SK-N-SH treated with all-trans-retinoic acid at 6 μM for 48 hours (cell line): ENCODE measurements around the gene FOXRED1.

Source experiments
- ATAC-seq: fragments of 200-7000 bp; cut with Tn5 transposase; 3 replicates; pipeline ENCODE4 v1.9.1; 2020; ENCODE audit warnings: mild to moderate bottlenecking, moderate library complexity
- BACH2 ChIP-seq: fragments of 250-450 bp; sonication (Bioruptor Pico); IDR thresholded peaks from 2 replicates; pipeline ENCODE4 v1.9.0; 2021; ENCODE audit warnings: mild to moderate bottlenecking, borderline replicate concordance
- CSDC2 ChIP-seq: fragments of 250-450 bp; sonication (Bioruptor Pico); IDR thresholded peaks from 2 replicates; pipeline ENCODE4 v1.5.0; 2020; ENCODE audit warnings: mild to moderate bottlenecking, moderate library complexity
- GLIS3 ChIP-seq: fragments of 250-450 bp; sonication (Bioruptor Pico); IDR thresholded peaks from 2 replicates; pipeline ENCODE4 v1.5.0; 2020; ENCODE audit warnings: mild to moderate bottlenecking, moderate library complexity
- ISL1 ChIP-seq: fragments of 250-450 bp; sonication (Bioruptor Pico); IDR thresholded peaks from 2 replicates; pipeline ENCODE4 v2.1.2; 2022; ENCODE audit warnings: mild to moderate bottlenecking, moderate library complexity
- OSR1 ChIP-seq: fragments of 250-450 bp; sonication (Bioruptor Pico); IDR thresholded peaks from 2 replicates; pipeline ENCODE4 v1.8.0; 2022; ENCODE audit warnings: moderate library complexity, mild to moderate bottlenecking, inconsistent platforms
- PPARA ChIP-seq: fragments of 250-450 bp; sonication (Bioruptor Pico); IDR thresholded peaks from 2 replicates; pipeline ENCODE4 v1.5.0; 2020; ENCODE audit warnings: mild to moderate bottlenecking, borderline replicate concordance
- RARB ChIP-seq: fragments of 250-450 bp; sonication (Bioruptor Pico); IDR thresholded peaks from 2 replicates; pipeline ENCODE4 v1.8.0; 2021; ENCODE audit warnings: mild to moderate bottlenecking, moderate library complexity
- TOX ChIP-seq: fragments of 250-450 bp; sonication (Bioruptor Pico); IDR thresholded peaks from 2 replicates; pipeline ENCODE4 v1.8.0; 2021; ENCODE audit warnings: mild to moderate bottlenecking, moderate library complexity, borderline replicate concordance
- ZC3H10 ChIP-seq: fragments of 250-450 bp; sonication (Bioruptor Pico); IDR thresholded peaks from 2 replicates; pipeline ENCODE4 v1.5.1; 2021; ENCODE audit warnings: mild to moderate bottlenecking, moderate library complexity
- ZFP3 ChIP-seq: fragments of 250-450 bp; sonication (Bioruptor Pico); IDR thresholded peaks from 2 replicates; pipeline ENCODE4 v1.5.0; 2020; ENCODE audit warnings: mild to moderate bottlenecking, moderate library complexity
- ZFP30 ChIP-seq: fragments of 450-650 bp; formaldehyde crosslinking; IDR thresholded peaks from 2 replicates; pipeline ENCODE4 v1.5.0; 2022; ENCODE audit warnings: mild to moderate bottlenecking, moderate library complexity
- ZNF70 ChIP-seq: fragments of 450-650 bp; formaldehyde crosslinking; IDR thresholded peaks from 2 replicates; pipeline ENCODE4 v1.5.0; 2020; ENCODE audit warnings: mild to moderate bottlenecking, moderate library complexity
- ZNF8 ChIP-seq: fragments of 450-650 bp; formaldehyde crosslinking; IDR thresholded peaks from 2 replicates; pipeline ENCODE4 v1.5.0; 2020; ENCODE audit warnings: mild to moderate bottlenecking, moderate library complexity
- TF ChIP-seq, protein P1 (sequence below): fragments of 250-450 bp; sonication (Bioruptor Pico); IDR thresholded peaks from 2 replicates; pipeline ENCODE4 v1.8.0; 2021; ENCODE audit warnings: low read depth, mild to moderate bottlenecking, moderate library complexity, borderline replicate concordance
- TF ChIP-seq, protein P2 (sequence below): fragments of 250-450 bp; sonication (Bioruptor Pico); IDR thresholded peaks from 2 replicates; pipeline ENCODE4 v1.5.0; 2020; ENCODE audit warnings: mild to moderate bottlenecking, moderate library complexity
- TF ChIP-seq, protein P3 (sequence below): fragments of 250-450 bp; sonication (Bioruptor Pico); IDR thresholded peaks from 2 replicates; pipeline ENCODE4 v1.5.1; 2021; ENCODE audit warnings: mild to moderate bottlenecking, moderate library complexity
- TF ChIP-seq, protein P4 (sequence below): fragments of 250-450 bp; sonication (Bioruptor Pico); IDR thresholded peaks from 2 replicates; pipeline ENCODE4 v1.8.0; 2020; ENCODE audit warnings: mild to moderate bottlenecking, moderate library complexity, borderline replicate concordance

Gene FOXRED1

DNA sequence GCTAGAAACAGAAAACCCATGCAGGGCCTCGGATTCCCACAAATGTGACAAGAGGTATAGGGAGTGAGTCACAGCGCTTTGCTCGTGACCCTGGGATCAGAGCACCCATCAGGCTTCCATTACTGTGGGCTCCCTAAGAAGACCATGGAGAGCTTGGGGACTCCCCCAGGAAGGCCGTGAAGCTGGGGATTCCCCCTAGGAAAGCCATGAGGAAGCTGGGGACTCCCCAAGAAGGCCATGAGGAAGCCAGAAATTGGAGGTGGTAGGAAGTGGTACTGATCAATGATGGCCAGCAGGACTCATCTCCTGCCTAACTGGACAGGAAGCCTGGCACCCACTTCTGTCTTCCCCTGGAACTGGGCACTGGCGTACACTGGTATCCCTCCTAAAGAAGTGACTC, 24.8 kb downstream of the FOXRED1 start:
- ATAC-seq, result no peak
- TF ChIP-seq OSR1 (CRISPR knock-in tag) (no peak), PPARA (no peak), ZC3H10 (no peak), ZFP3 (CRISPR knock-in tag) (no peak)
- TF ChIP-seq, protein P1, sequence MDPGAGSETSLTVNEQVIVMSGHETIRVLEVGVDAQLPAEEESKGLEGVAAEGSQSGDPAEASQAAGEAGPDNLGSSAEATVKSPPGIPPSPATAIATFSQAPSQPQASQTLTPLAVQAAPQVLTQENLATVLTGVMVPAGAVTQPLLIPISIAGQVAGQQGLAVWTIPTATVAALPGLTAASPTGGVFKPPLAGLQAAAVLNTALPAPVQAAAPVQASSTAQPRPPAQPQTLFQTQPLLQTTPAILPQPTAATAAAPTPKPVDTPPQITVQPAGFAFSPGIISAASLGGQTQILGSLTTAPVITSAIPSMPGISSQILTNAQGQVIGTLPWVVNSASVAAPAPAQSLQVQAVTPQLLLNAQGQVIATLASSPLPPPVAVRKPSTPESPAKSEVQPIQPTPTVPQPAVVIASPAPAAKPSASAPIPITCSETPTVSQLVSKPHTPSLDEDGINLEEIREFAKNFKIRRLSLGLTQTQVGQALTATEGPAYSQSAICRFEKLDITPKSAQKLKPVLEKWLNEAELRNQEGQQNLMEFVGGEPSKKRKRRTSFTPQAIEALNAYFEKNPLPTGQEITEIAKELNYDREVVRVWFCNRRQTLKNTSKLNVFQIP, result no peak
- TF ChIP-seq, all 23 proteins: peak for 0

DNA sequence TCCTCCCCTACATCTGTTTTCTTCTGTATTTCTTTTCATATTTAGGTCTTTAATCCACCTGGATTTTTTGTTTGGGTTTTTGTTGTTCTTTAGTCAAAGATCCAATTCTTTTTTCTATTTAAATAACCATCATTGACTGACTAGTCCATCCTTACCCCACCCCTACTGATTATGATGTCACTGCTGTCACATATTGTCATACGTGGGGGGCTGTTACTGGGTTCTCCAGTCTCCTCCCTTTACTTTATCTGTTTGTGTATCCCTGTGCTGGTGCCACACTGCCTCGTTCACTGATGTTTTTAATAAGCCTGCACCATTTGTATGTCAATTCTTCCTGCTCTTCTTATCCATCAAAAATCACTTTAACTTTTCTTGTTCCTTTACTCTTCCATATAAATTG, 28.1 kb downstream of the FOXRED1 start:
- no peak for ATAC-seq

DNA sequence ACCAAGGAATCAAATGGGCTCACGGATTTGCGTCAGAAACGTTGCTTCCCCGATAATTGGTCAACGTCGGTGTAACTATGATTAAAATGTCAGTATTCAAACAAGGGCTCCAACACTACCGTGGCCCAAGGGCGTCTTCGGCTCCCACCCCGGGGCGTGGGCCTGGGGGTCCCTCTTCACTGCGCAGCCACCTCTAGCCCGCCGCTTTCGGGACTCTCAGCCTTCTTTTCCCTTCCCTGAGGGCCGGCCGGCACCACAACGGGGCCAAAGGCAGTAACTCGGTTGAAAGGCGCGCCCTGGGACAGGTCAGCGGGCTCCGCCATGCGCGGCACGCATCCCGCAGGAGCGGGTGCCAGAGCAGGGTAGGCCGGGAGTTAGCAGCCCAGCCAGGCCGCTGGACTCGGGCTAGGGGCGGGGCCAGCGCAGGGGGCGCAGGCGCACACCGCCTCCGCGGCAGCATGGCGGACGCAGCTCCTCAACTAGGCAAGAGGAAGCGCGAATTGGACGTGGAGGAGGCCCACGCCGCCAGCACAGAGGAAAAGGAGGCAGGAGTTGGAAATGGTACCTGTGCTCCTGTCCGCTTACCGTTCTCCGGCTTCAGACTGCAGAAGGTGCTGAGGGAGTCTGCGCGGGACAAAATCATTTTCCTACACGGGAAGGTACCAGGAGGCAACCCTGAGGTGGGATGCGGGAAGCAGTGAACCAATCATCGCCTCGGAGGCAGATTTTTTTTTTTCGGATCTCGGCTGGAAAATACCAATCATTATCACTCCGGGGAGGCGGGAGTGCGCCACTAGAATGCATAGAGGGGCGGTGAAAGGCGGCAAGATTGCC, 34.9 kb downstream of the FOXRED1 start, which contains the start of gene DCPS:
DCPS (plus strand) TSS at position 438 of the 834 bp plus-strand sequence; CDS start at position 459, 21 bp downstream.
- ATAC-seq, result peak; percentile 97
- TF ChIP-seq, protein P2, sequence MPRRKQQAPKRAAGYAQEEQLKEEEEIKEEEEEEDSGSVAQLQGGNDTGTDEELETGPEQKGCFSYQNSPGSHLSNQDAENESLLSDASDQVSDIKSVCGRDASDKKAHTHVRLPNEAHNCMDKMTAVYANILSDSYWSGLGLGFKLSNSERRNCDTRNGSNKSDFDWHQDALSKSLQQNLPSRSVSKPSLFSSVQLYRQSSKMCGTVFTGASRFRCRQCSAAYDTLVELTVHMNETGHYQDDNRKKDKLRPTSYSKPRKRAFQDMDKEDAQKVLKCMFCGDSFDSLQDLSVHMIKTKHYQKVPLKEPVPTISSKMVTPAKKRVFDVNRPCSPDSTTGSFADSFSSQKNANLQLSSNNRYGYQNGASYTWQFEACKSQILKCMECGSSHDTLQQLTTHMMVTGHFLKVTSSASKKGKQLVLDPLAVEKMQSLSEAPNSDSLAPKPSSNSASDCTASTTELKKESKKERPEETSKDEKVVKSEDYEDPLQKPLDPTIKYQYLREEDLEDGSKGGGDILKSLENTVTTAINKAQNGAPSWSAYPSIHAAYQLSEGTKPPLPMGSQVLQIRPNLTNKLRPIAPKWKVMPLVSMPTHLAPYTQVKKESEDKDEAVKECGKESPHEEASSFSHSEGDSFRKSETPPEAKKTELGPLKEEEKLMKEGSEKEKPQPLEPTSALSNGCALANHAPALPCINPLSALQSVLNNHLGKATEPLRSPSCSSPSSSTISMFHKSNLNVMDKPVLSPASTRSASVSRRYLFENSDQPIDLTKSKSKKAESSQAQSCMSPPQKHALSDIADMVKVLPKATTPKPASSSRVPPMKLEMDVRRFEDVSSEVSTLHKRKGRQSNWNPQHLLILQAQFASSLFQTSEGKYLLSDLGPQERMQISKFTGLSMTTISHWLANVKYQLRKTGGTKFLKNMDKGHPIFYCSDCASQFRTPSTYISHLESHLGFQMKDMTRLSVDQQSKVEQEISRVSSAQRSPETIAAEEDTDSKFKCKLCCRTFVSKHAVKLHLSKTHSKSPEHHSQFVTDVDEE (CRISPR knock-in tag), result peak; percentile 22; the same call in 1 of the 2 replicates
- TF ChIP-seq GLIS3 (CRISPR knock-in tag) (peak; percentile 79; the same call in 1 of the 2 replicates), BACH2 (no peak), ZFP3 (CRISPR knock-in tag) (0 out of 2 replicates have a peak, but pooled peaks have one; percentile 31)

More for the DNA sequence above, 28.1 kb downstream of the FOXRED1 start:
- TF ChIP-seq RARB (no peak), ZFP3 (CRISPR knock-in tag) (no peak), OSR1 (CRISPR knock-in tag) (no peak), ZNF8 (no peak), ISL1 (no peak), CSDC2 (no peak)
- TF ChIP-seq, protein P2 (CRISPR knock-in tag), result no peak
- TF ChIP-seq, protein P3, sequence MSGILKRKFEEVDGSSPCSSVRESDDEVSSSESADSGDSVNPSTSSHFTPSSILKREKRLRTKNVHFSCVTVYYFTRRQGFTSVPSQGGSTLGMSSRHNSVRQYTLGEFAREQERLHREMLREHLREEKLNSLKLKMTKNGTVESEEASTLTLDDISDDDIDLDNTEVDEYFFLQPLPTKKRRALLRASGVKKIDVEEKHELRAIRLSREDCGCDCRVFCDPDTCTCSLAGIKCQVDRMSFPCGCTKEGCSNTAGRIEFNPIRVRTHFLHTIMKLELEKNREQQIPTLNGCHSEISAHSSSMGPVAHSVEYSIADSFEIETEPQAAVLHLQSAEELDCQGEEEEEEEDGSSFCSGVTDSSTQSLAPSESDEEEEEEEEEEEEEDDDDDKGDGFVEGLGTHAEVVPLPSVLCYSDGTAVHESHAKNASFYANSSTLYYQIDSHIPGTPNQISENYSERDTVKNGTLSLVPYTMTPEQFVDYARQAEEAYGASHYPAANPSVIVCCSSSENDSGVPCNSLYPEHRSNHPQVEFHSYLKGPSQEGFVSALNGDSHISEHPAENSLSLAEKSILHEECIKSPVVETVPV (CRISPR knock-in tag), result no peak
- TF ChIP-seq, all 23 proteins: peak for 0

DNA sequence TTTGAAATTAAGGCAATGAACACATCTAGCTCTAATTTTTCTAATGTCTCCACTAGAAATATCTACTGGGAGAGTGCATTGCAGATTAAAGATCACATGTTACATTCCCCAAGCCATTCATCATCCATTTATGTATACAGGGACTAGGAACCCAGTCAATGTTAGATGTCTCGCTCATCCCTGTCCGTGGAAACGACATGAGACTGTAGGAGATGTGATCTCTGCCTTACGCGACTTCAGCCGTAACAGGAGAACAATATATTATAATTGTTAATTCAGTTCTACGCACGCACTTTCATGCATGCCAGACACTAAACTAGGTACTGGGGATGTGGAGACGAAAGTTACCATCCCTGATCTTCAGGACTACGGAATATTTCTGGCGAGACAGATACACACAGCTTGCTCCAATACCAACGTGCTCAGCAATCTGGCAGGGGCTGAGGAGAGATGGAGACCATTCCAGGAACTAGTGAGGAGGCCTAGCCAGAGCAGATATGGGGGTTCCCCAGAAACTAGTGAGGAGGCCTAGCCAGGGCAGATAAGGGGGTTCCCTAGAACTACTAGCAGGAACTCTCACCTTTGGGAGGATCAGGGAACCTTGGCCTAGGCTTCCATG, 35.6 kb downstream of the FOXRED1 start:
- TF ChIP-seq ZC3H10, result no peak
- TF ChIP-seq TOX (CRISPR knock-in tag), result no peak
- no peak for TF ChIP-seq ZFP3 (CRISPR knock-in tag)
- TF ChIP-seq, protein P2 (CRISPR knock-in tag), result no peak
- no peak for TF ChIP-seq CSDC2
- no peak for TF ChIP-seq OSR1 (CRISPR knock-in tag)
- TF ChIP-seq, protein P4, sequence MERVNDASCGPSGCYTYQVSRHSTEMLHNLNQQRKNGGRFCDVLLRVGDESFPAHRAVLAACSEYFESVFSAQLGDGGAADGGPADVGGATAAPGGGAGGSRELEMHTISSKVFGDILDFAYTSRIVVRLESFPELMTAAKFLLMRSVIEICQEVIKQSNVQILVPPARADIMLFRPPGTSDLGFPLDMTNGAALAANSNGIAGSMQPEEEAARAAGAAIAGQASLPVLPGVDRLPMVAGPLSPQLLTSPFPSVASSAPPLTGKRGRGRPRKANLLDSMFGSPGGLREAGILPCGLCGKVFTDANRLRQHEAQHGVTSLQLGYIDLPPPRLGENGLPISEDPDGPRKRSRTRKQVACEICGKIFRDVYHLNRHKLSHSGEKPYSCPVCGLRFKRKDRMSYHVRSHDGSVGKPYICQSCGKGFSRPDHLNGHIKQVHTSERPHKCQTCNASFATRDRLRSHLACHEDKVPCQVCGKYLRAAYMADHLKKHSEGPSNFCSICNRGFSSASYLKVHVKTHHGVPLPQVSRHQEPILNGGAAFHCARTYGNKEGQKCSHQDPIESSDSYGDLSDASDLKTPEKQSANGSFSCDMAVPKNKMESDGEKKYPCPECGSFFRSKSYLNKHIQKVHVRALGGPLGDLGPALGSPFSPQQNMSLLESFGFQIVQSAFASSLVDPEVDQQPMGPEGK, result no peak
- TF ChIP-seq RARB, result no peak
- TF ChIP-seq, protein P1, result no peak
- TF ChIP-seq ZNF70 (CRISPR knock-in tag), result no peak
- no peak for TF ChIP-seq ZFP30 (CRISPR knock-in tag)
- TF ChIP-seq ISL1, result no peak
- TF ChIP-seq, all 23 proteins: peak for 0
- peak; percentile 53 for ATAC-seq
